D721Med (cell line): ENCODE results near the gene OOSP3.

Experiments used
- DNase-seq: peaks from one replicate; pipeline ENCODE4 v3.0.0; 2011; ENCODE audit warnings: low spot score; ENCODE audit not compliant: insufficient read length
- FAIRE-seq: peaks from 2 replicates; lab custom pipeline; 2011; peaks lifted over from hg19 to GRCh38; lab: Jason Lieb, UNC
- TF ChIP-seq, protein P1 (sequence below): IDR thresholded peaks from 2 replicates; pipeline ENCODE4 v1.5.1; 2012; ENCODE audit warnings: mild to moderate bottlenecking, control low read depth; ENCODE audit not compliant: insufficient read depth; ENCODE audit errors: missing control alignments

OOSP3 gene, protein sequence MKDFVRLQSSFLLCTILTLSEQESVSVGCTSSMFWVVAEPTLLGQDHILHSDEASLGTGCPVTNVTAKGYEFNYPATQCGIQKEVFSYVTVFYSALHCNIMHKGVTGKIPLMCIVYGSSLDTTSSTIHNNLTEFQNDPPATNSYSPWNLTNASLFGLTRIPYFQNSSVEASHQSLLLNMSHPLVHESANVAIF

DNA sequence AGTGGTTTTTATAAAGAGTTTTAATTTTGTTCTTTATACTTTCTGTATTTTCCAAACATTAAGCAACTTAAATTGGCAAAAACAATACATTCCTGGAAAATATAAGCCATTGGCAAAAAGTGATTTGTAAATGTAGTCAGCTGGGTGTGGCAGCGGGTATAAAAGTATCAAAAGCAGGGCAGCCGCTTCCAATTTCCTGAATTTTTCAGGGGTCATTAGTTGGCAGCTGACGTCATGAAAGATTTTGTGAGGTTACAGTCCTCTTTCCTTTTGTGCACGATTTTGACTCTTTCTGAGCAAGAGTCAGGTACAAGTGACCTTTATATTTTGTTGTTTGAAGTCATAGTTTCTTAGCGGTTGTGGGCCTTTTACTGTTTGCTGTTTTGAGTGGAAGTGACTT, at the start of gene OOSP3:
Gene OOSP3 (plus strand): TSS at position 208 of the 400 bp plus-strand sequence. CDS start 27 bp downstream, at position 235.
- TF ChIP-seq, protein P1, sequence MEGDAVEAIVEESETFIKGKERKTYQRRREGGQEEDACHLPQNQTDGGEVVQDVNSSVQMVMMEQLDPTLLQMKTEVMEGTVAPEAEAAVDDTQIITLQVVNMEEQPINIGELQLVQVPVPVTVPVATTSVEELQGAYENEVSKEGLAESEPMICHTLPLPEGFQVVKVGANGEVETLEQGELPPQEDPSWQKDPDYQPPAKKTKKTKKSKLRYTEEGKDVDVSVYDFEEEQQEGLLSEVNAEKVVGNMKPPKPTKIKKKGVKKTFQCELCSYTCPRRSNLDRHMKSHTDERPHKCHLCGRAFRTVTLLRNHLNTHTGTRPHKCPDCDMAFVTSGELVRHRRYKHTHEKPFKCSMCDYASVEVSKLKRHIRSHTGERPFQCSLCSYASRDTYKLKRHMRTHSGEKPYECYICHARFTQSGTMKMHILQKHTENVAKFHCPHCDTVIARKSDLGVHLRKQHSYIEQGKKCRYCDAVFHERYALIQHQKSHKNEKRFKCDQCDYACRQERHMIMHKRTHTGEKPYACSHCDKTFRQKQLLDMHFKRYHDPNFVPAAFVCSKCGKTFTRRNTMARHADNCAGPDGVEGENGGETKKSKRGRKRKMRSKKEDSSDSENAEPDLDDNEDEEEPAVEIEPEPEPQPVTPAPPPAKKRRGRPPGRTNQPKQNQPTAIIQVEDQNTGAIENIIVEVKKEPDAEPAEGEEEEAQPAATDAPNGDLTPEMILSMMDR = no peak
- DNase-seq (no peak), FAIRE-seq (no peak)

DNA sequence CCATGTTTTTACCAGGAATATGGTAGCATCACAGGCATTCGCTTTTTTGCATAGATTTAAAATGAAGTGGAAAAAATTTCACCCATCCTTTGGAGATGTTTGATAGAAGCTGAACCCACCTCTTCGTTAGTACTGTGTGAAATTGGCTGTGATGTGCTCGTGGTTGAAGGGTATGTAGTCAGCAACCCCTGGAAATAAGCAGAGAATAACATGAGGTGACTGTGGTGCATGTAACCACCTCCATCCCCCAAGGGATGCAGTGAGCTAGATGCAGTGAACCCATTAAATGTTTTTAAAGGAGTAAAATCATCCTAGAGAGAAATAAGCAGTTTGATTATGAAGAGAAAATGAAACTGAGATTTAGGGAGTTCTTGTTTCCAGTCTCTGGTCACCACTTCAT, 49.2 kb upstream of the OOSP3 start:
- TF ChIP-seq, protein P1 = no peak
- FAIRE-seq (no peak), DNase-seq (no peak)

DNA sequence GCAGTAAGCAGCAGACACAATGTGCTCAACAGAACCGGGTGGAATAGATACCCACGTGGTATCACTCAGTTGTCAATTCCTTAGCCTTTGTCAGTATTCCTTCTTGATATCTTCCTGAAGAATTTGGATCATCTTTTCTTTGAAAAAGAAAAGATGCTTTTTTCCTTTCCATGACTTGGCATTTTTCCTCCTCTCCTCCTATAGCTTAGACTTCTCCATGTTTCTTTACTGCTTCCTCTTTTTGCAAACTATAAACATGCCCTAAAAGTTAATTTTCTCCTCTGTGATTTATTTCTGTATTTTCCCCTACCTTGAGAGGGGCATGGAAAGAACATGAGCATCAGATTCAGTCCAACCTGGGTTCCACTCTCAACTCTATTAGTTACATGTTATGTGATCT, 45.0 kb upstream of the OOSP3 start:
- FAIRE-seq = no peak
- TF ChIP-seq, protein P1 = no peak
- no peak for DNase-seq

DNA sequence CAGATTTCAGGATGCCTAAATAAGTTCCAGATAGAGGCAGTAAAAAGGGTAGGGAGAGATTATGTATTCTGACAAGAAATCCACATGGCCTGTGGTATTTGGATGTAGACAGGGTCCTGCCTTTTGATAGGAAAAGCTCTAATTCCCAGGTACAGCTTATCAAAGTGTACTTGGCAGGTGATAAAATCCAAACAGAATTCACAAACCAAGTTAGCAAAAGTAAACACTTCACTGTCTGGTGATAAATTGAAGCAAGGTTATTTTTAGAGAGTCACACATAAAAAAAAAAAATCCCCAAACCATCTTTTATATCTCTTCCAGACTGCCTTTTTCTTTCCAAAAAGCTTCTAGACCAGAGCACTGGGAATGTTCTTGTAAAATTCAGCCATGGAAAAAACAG, 39.0 kb upstream of the OOSP3 start:
- TF ChIP-seq, protein P1 = no peak
- FAIRE-seq (no peak), DNase-seq (no peak)

DNA sequence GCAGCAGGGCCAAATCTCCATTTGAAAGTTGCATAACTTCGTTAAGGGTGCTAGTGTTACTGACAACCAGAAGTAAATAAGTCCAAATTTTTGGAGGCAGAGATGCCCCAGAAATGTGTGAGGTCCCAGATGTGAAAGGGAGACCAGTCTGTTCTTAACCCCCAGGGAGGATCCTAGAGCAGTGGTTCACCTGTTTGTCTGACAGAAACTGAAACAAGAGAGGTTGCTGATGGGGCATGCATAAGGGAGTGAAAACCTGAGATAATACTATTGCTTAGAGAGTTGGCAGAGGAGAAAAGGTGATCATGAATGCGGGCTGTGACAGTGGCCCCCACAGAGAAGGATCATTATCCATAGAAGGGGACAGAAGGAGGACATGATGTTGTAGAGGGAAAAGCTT, 37.1 kb upstream of the OOSP3 start:
- TF ChIP-seq, protein P1 = no peak
- FAIRE-seq = no peak
- no peak for DNase-seq

DNA sequence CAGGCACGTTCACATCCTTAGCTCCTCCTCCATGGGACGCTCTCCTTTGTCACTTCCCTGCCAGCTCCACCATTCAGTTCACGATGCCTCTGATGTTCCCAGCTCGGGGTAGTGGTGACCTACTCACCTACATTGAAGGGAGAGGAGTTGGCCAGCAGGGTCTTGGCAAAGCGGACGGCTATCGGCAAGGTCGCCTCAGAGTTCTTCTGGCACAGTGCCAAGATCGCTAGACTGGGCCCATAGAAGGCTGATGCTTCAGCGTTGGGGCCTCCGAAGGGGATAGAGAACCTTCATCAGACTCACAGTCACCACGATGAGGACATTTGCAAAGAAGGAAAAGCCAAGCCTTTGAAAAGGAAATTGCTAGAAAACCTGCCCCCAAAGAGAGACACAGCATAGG, 36.3 kb upstream of the OOSP3 start:
- FAIRE-seq (no peak), DNase-seq (no peak)

DNA sequence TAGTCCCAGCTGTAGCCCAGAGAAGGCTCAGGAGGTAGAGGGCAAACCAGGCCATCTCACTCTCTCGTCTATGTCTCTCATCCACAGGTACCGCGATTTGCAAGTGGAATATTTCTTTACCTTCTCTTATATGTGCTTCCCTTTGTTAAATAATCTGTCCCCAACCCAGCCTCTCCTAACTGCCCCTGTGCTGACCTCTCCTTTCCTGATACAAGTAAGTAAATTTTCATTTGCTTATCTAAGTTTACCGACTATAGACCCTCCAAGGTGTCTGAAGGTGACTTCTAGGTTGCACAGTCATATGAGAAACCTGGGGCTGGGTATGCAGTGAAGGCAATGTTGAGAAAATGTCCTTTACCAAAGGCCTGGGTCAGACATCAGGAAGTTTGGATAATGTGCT, 33.2 kb upstream of the OOSP3 start, which contains the start of gene CBLIF:
Gene CBLIF (minus strand): TSS at position 101 of the 400 bp plus-strand sequence. CDS start 46 bp downstream, at position 55.
- TF ChIP-seq, protein P1 = no peak
- DNase-seq = no peak
- FAIRE-seq = no peak

More for the DNA sequence above, 36.3 kb upstream of the OOSP3 start:
- TF ChIP-seq, protein P1 = no peak
